Thyroid gland (tissue), 4 donors: ENCODE data around the gene ISOC2. TPM values are rescaled to one million over a fixed set of nuclear protein-coding genes. Genes with fewer than 3 reads are reported as not detected.

ENCODE experiments used
- DNase-seq, 2 donors: peaks; one replicate each; pipeline ENCODE4 v3.0.0-alpha.2; 2019
- H3K27ac ChIP-seq, 3 donors: fragments of 200-600 bp; sonication (generic); 1 replicate in 2 of 3; 2 replicates in 1 of 3; pipeline ENCODE4 v1.5.1; 2016 to 2019; ENCODE audit warnings: mild to moderate bottlenecking in 1 of 3, moderate library complexity in 1 of 3
- H3K27me3 ChIP-seq: fragments of 200-600 bp; sonication (generic); one replicate; pipeline ENCODE4 v1.5.1; 2019
- H3K36me3 ChIP-seq, 2 donors: fragments of 200-600 bp; sonication (generic); one replicate each; pipeline ENCODE4 v1.5.1; 2016 to 2019
- H3K4me1 ChIP-seq, 2 donors: fragments of 200-600 bp; sonication (generic); one replicate each; pipeline ENCODE4 v1.5.1; 2017 to 2019
- H3K4me3 ChIP-seq, 3 donors: fragments of 200-600 bp; sonication (generic); replicated peaks in 1 of 3; 1 replicate in 2 of 3; 2 replicates in 1 of 3; pipeline ENCODE4 v1.5.1; 2016; ENCODE audit warnings: mild to moderate bottlenecking in 1 of 3
- H3K9me3 ChIP-seq: fragments of 200-600 bp; sonication (generic); one replicate; pipeline ENCODE4 v1.5.1; 2017
- CTCF ChIP-seq, 6 experiments: fragments of 200-600 bp in 3 of 6; fragments of 450-650 bp in 3 of 6; sonication (generic) in 3 of 6; IDR thresholded peaks; one replicate each; pipeline ENCODE4 v1.5.1; 2016 to 2019; ENCODE audit warnings: antibody characterized with exemption in 6 of 6, mild to moderate bottlenecking in 2 of 6, inconsistent platforms in 1 of 6, moderate library complexity in 1 of 6
- POLR2A ChIP-seq, 2 donors: fragments of 450-650 bp; IDR thresholded peaks; one replicate each; pipeline ENCODE4 v1.6.1; 2017; ENCODE audit warnings: antibody characterized with exemption in 2 of 2, mild to moderate bottlenecking in 2 of 2, moderate library complexity in 1 of 2
- WGBS, 2 donors: methylation state at CpG; one replicate each; pipeline ENCODE4 v1.1.5; 2017; 5-methylcytosine and 5-hydroxymethylcytosine counted together
- intact Hi-C: fragments of 100-400 bp; cut with DNase I; formaldehyde crosslinking; loops from one replicate; pipeline ENCODE4 v1.15.1; 2023
- total RNA-seq, 4 donors: library from RNA; depleted of rRNA; stranded (reverse); fragments of >200 nt; gene quantifications; one replicate each; pipeline ENCODE4 v1.2.3, GENCODE V29; 2016

Gene ISOC2
- total RNA-seq, 4 donors from 2014 or later: 52.1 to 178 (median 100) TPM

- no peak overlapping the region for H3K4me3 ChIP-seq
- H3K27me3 ChIP-seq: no peaks in the 10 kb centered on the region
- no peak overlapping the region for H3K27ac ChIP-seq
- no peak for DNase-seq
- H3K36me3 ChIP-seq: peaks cover 0 to 18% of the 10 kb centered on the region in 2 donors
- no peak for TF ChIP-seq CTCF (IDR thresholded peaks at IDR 0.05)
- TF ChIP-seq POLR2A (IDR thresholded peaks at IDR 0.05): no peak
- no peaks in the 10 kb centered on the region for H3K9me3 ChIP-seq
- intact Hi-C loops: no loop called here
- 94 to 97% methylated on average over 18 to 29 of the region's 83 CpGs for WGBS, 2 donors
- H3K4me1 ChIP-seq: peaks cover 46 to 65% of the 10 kb centered on the region in 2 donors
These were observed 20.9 kb upstream of the ISOC2 start for GRCh38 chr19:55482156-55482961.

GRCh38 chr19:55481794-55482155, 20.3 kb upstream of the ISOC2 start:
- Histone ChIP-seq H3K27me3 (no peaks in the 10 kb centered on the region), H3K36me3 (peaks cover 0 to 18% of the 10 kb centered on the region in 2 donors), H3K4me1 (peaks cover 42 to 61% of the 10 kb centered on the region in 2 donors), H3K4me3 (no peak overlapping the region), H3K27ac (no peak overlapping the region), H3K9me3 (no peaks in the 10 kb centered on the region)
- no peak for DNase-seq
- no peak for TF ChIP-seq CTCF (IDR thresholded peaks at IDR 0.05)
- no peak for TF ChIP-seq POLR2A (IDR thresholded peaks at IDR 0.05)
- intact Hi-C loops: no loop called here
- 79 to 81% methylated on average over 16 to 22 of the region's 40 CpGs for WGBS, 2 donors

- peaks cover 38 to 56% of the 10 kb centered on the region in 2 donors for H3K4me1 ChIP-seq
- WGBS, 2 donors: 93 to 95% methylated on average over 38 to 39 of the region's 52 CpGs
- H3K9me3 ChIP-seq: no peaks in the 10 kb centered on the region
- peak overlapping the region in 1 of 3 donors; percentile 2 for H3K27ac ChIP-seq
- intact Hi-C loops: no loop called here
- H3K36me3 ChIP-seq: peaks cover 0 to 18% of the 10 kb centered on the region in 2 donors
- TF ChIP-seq POLR2A (IDR thresholded peaks at IDR 0.05): no peak
- no peak overlapping the region for H3K4me3 ChIP-seq
- no peak for DNase-seq
- H3K27me3 ChIP-seq: no peaks in the 10 kb centered on the region
These were observed 19.8 kb upstream of the ISOC2 start for GRCh38 chr19:55481148-55481793.

GRCh38 chr19:55479451-55480230, 18.2 kb upstream of the ISOC2 start:
- Histone ChIP-seq H3K9me3 (no peaks in the 10 kb centered on the region), H3K4me3 (no peak overlapping the region), H3K27me3 (no peaks in the 10 kb centered on the region), H3K4me1 (peaks cover 40 to 55% of the 10 kb centered on the region in 2 donors), H3K36me3 (peaks cover 0 to 18% of the 10 kb centered on the region in 2 donors), H3K27ac (peak overlapping the region; percentile 74 to 82 (median 78))
- peak; percentile 91 for DNase-seq
- 37 to 55% methylated on average over 13 to 14 of the region's 15 CpGs for WGBS, 2 donors
- TF ChIP-seq CTCF (IDR thresholded peaks at IDR 0.05) (peak in 1 of 6 experiments; percentile 26), POLR2A (IDR thresholded peaks at IDR 0.05) (peak in 1 of 2 donors; percentile 29)
- intact Hi-C loops: no loop called here

GRCh38 chr19:55479045-55479444, 17.6 kb upstream of the ISOC2 start:
- Histone ChIP-seq H3K4me3 (no peak overlapping the region), H3K4me1 (peaks cover 40 to 55% of the 10 kb centered on the region in 2 donors), H3K27me3 (no peaks in the 10 kb centered on the region), H3K36me3 (peaks cover 0 to 18% of the 10 kb centered on the region in 2 donors), H3K9me3 (no peaks in the 10 kb centered on the region), H3K27ac (peak overlapping the region; percentile 74 to 82 (median 78))
- no peak for TF ChIP-seq POLR2A (IDR thresholded peaks at IDR 0.05)
- TF ChIP-seq CTCF (IDR thresholded peaks at IDR 0.05): no peak
- no peak for DNase-seq
- intact Hi-C loops: no loop called here
- 51 to 67% methylated on average over 17 of the region's 17 CpGs for WGBS, 2 donors
